Large intestine (tissue), 3 donors: ENCODE measurements around the gene SMAD7. TPM values are rescaled to one million over a fixed set of nuclear protein-coding genes. Genes with fewer than 3 reads are reported as not detected.

ENCODE experiments used
- DNase-seq, 2 donors: peaks; one replicate each; pipeline versions ENCODE4 v3.0.0 to v3.0.0-alpha.2; 2013
- H3K27ac ChIP-seq: one replicate; pipeline ENCODE4 v1.5.1; 2013; ENCODE audit warnings: low read length
- H3K27me3 ChIP-seq: 2 replicates; pipeline ENCODE4 v1.6.1; 2013; ENCODE audit warnings: low read length; ENCODE audit not compliant: control insufficient read depth, insufficient read depth
- H3K36me3 ChIP-seq: 2 replicates; pipeline ENCODE4 v1.6.1; 2013; ENCODE audit warnings: low read length; ENCODE audit not compliant: control insufficient read depth, insufficient read depth
- H3K4me1 ChIP-seq: one replicate; pipeline ENCODE4 v1.6.1; 2013; ENCODE audit warnings: low read length; ENCODE audit not compliant: control insufficient read depth, insufficient read depth
- H3K4me3 ChIP-seq: one replicate; pipeline ENCODE4 v1.5.1; 2013; ENCODE audit warnings: low read length
- H3K9me3 ChIP-seq: one replicate; pipeline ENCODE4 v1.6.1; 2013; ENCODE audit warnings: mild to moderate bottlenecking, low read depth, low read length, moderate library complexity; ENCODE audit not compliant: control insufficient read depth
- WGBS: methylation state at CpG from one replicate; pipeline ENCODE4 v1.1.5; 2013; ENCODE audit warnings: low lambda C conversion rate; ENCODE audit not compliant: insufficient coverage; 5-methylcytosine and 5-hydroxymethylcytosine counted together
- polyA plus RNA-seq: library from polyadenylated mRNA; unstranded; fragments of 120-200 nt; gene quantifications from one replicate; pipeline ENCODE4 v1.2.1, GENCODE V29; 2013

The SMAD7 gene
- polyA plus RNA-seq, 1 donor: 59.4 TPM

GRCh38 chr18:48986851-48987761 lies 36.3 kb upstream of the SMAD7 start:
- 90% methylated on average over 2 of the region's 20 CpGs for WGBS
- H3K4me1 ChIP-seq: peaks cover 25% of the 10 kb centered on the region
- no peaks in the 10 kb centered on the region for H3K36me3 ChIP-seq
- no peak for DNase-seq
- no peak overlapping the region for H3K27ac ChIP-seq
- no peaks in the 10 kb centered on the region for H3K9me3 ChIP-seq
- H3K4me3 ChIP-seq: no peak overlapping the region
- no peaks in the 10 kb centered on the region for H3K27me3 ChIP-seq

GRCh38 chr18:48985161-48985560 lies 34.4 kb upstream of the SMAD7 start:
- H3K4me1 ChIP-seq: peaks cover 22% of the 10 kb centered on the region
- H3K9me3 ChIP-seq: no peaks in the 10 kb centered on the region
- no peak overlapping the region for H3K27ac ChIP-seq
- WGBS: 60% methylated on average over 1 of the region's 3 CpGs
- no peak overlapping the region for H3K4me3 ChIP-seq
- H3K36me3 ChIP-seq: no peaks in the 10 kb centered on the region
- DNase-seq: no peak
- H3K27me3 ChIP-seq: no peaks in the 10 kb centered on the region

- Histone ChIP-seq H3K36me3 (no peaks in the 10 kb centered on the region), H3K9me3 (no peaks in the 10 kb centered on the region), H3K4me1 (peaks cover 19% of the 10 kb centered on the region), H3K27me3 (no peaks in the 10 kb centered on the region), H3K4me3 (no peak overlapping the region), H3K27ac (no peak overlapping the region)
- WGBS: no CpG with 5 or more reads among the region's 8 CpGs
- no peak for DNase-seq
Observed at GRCh38 chr18:48983793-48984437, 33.1 kb upstream of the SMAD7 start.

GRCh38 chr18:48982266-48982665 lies 31.5 kb upstream of the SMAD7 start:
- no peaks in the 10 kb centered on the region for H3K9me3 ChIP-seq
- no peak overlapping the region for H3K4me3 ChIP-seq
- peaks cover 18% of the 10 kb centered on the region for H3K4me1 ChIP-seq
- H3K27me3 ChIP-seq: no peaks in the 10 kb centered on the region
- H3K36me3 ChIP-seq: no peaks in the 10 kb centered on the region
- 17% methylated on average over 1 of the region's 7 CpGs for WGBS
- no peak for DNase-seq
- H3K27ac ChIP-seq: no peak overlapping the region

GRCh38 chr18:48979944-48980890 lies 29.5 kb upstream of the SMAD7 start:
- H3K4me1 ChIP-seq: peaks cover 22% of the 10 kb centered on the region
- DNase-seq: peak in 1 of 2 donors; percentile 78
- 60% methylated on average over 2 of the region's 11 CpGs for WGBS
- H3K9me3 ChIP-seq: no peaks in the 10 kb centered on the region
- no peak overlapping the region for H3K4me3 ChIP-seq
- no peaks in the 10 kb centered on the region for H3K27me3 ChIP-seq
- H3K27ac ChIP-seq: peak overlapping the region; percentile 58
- H3K36me3 ChIP-seq: no peaks in the 10 kb centered on the region

GRCh38 chr18:48977914-48978313 lies 27.1 kb upstream of the SMAD7 start:
- Histone ChIP-seq H3K36me3 (no peaks in the 10 kb centered on the region), H3K4me3 (no peak overlapping the region), H3K27ac (no peak overlapping the region), H3K4me1 (peaks cover 37% of the 10 kb centered on the region), H3K27me3 (no peaks in the 10 kb centered on the region), H3K9me3 (no peaks in the 10 kb centered on the region)
- no peak for DNase-seq
- WGBS: no CpG with 5 or more reads among the region's 9 CpGs

- Histone ChIP-seq H3K9me3 (no peaks in the 10 kb centered on the region), H3K4me1 (peaks cover 40% of the 10 kb centered on the region), H3K4me3 (peak overlapping the region; percentile 70), H3K36me3 (no peaks in the 10 kb centered on the region), H3K27ac (peak overlapping the region; percentile 89), H3K27me3 (no peaks in the 10 kb centered on the region)
- peak; percentile 68 to 86 for DNase-seq
- 0% methylated on average over 5 of the region's 119 CpGs for WGBS
Observed at GRCh38 chr18:48975817-48976649, 25.3 kb upstream of the SMAD7 start.

- Histone ChIP-seq H3K4me1 (peaks cover 36% of the 10 kb centered on the region), H3K27me3 (no peaks in the 10 kb centered on the region), H3K27ac (peak overlapping the region; percentile 89), H3K36me3 (no peaks in the 10 kb centered on the region), H3K4me3 (peak overlapping the region; percentile 70), H3K9me3 (no peaks in the 10 kb centered on the region)
- WGBS: no CpG with 5 or more reads among the region's 58 CpGs
- DNase-seq: no peak
Observed at GRCh38 chr18:48975120-48975816, 24.5 kb upstream of the SMAD7 start.
